ENCODE results near the gene KLHL13. TPM values are rescaled to one million over a fixed set of nuclear protein-coding genes. Genes with fewer than 3 reads are reported as not detected.
A peak's percentile ranks its signal among the peaks of the same experiment; 100 is the strongest.

The KLHL13 gene
- total RNA-seq, 1 experiment from 2014 or later, result 1.6 TPM

- TF ChIP-seq CTCF (IDR thresholded peaks at IDR 0.05; ENCODE audit: unreplicated experiment), result no peak
- no peak for DNase-seq (ENCODE audit: unreplicated experiment)
- no peaks in the 10 kb centered on the region for H3K36me3 Mint-ChIP-seq (ENCODE audit: insufficient read depth, unreplicated experiment)
- POLR2A ChIA-PET, result no interaction called here
- no peak overlapping the region for H3K4me3 Mint-ChIP-seq (ENCODE audit: unreplicated experiment)
- no TSS peak for BruUV-seq (replicated peaks)
- intact Hi-C loops (cut with micrococcal nuclease), result no loop called here
- H3K9me3 Mint-ChIP-seq (ENCODE audit: unreplicated experiment), result no peaks in the 10 kb centered on the region
- no peak overlapping the region for H3K27ac Mint-ChIP-seq (ENCODE audit: low read depth, unreplicated experiment)
- H3K4me1 Mint-ChIP-seq (ENCODE audit: insufficient read depth, unreplicated experiment), result peaks cover 5% of the 10 kb centered on the region
- CTCF ChIA-PET, result no interaction called here
- no peaks in the 10 kb centered on the region for H3K27me3 Mint-ChIP-seq (ENCODE audit: insufficient read depth, unreplicated experiment)
Measured at GRCh38 chrX:118062048-118062789, 54.4 kb downstream of the KLHL13 start.

DNA sequence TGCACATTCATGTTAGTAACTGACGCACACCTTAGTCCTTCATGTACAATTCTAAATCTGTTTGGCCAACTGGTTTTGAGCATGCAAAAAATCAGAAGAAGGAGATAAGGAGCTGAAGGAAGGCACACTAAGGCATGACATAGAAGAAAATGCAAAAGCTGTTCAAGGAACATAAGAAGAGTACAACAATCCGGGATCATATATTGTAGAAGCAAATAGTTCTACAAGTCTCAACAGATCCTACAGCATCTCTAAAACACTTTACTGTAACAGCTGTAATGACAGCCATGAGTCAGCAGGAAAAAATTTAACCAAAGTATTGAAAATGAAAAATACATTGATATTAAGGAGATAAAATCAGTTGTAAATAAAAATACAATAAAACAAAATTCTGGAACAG, 57.7 kb downstream of the KLHL13 start:
- Mint-ChIP-seq H3K27ac (ENCODE audit: low read depth, unreplicated experiment) (no peak overlapping the region), H3K4me3 (ENCODE audit: unreplicated experiment) (no peak overlapping the region), H3K36me3 (ENCODE audit: insufficient read depth, unreplicated experiment) (no peaks in the 10 kb centered on the region), H3K9me3 (ENCODE audit: unreplicated experiment) (no peaks in the 10 kb centered on the region), H3K27me3 (ENCODE audit: insufficient read depth, unreplicated experiment) (no peaks in the 10 kb centered on the region), H3K4me1 (ENCODE audit: insufficient read depth, unreplicated experiment) (peaks cover 5% of the 10 kb centered on the region)
- BruUV-seq (replicated peaks), result no TSS peak
- intact Hi-C loops (cut with micrococcal nuclease), result no loop called here
- POLR2A ChIA-PET, result interaction anchor here (1.3 kb wide), 1 partner anchor 62 kb away, joined by 3 read pairs; no protein-coding TSS in a partner anchor
- no peak for DNase-seq (ENCODE audit: unreplicated experiment)
- TF ChIP-seq CTCF (IDR thresholded peaks at IDR 0.05; ENCODE audit: unreplicated experiment), result no peak
- CTCF ChIA-PET, result interaction anchor here (0.7 to 1.2 kb wide), 2 partner anchors 9 to 1836 kb away, joined by 3 to 7 read pairs; no protein-coding TSS in a partner anchor

GRCh38 chrX:118056870-118057269, 59.7 kb downstream of the KLHL13 start:
- no peaks in the 10 kb centered on the region for H3K27me3 Mint-ChIP-seq (ENCODE audit: insufficient read depth, unreplicated experiment)

GRCh38 chrX:118049713-118050112, 66.9 kb downstream of the KLHL13 start:
- H3K4me3 Mint-ChIP-seq (ENCODE audit: unreplicated experiment), result no peak overlapping the region
- H3K27me3 Mint-ChIP-seq (ENCODE audit: insufficient read depth, unreplicated experiment), result no peaks in the 10 kb centered on the region
- no TSS peak for BruUV-seq (replicated peaks)
- no peak overlapping the region for H3K27ac Mint-ChIP-seq (ENCODE audit: low read depth, unreplicated experiment)
- H3K9me3 Mint-ChIP-seq (ENCODE audit: unreplicated experiment), result peaks cover 7% of the 10 kb centered on the region
- DNase-seq (ENCODE audit: unreplicated experiment), result peak; percentile 47
- H3K36me3 Mint-ChIP-seq (ENCODE audit: insufficient read depth, unreplicated experiment), result no peaks in the 10 kb centered on the region
- TF ChIP-seq CTCF (IDR thresholded peaks at IDR 0.05; ENCODE audit: unreplicated experiment), result no peak
- POLR2A ChIA-PET, result no interaction called here
- CTCF ChIA-PET, result interaction anchor here (0.5 kb wide), 1 partner anchor 759 kb away, joined by 5 read pairs; no protein-coding TSS in a partner anchor
- no peaks in the 10 kb centered on the region for H3K4me1 Mint-ChIP-seq (ENCODE audit: insufficient read depth, unreplicated experiment)
- intact Hi-C loops (cut with micrococcal nuclease), result no loop called here

More at GRCh38 chrX:118056870-118057269, 59.7 kb downstream of the KLHL13 start:
- Mint-ChIP-seq H3K9me3 (ENCODE audit: unreplicated experiment) (no peaks in the 10 kb centered on the region), H3K36me3 (ENCODE audit: insufficient read depth, unreplicated experiment) (no peaks in the 10 kb centered on the region), H3K4me1 (ENCODE audit: insufficient read depth, unreplicated experiment) (peaks cover 5% of the 10 kb centered on the region), H3K27ac (ENCODE audit: low read depth, unreplicated experiment) (no peak overlapping the region), H3K4me3 (ENCODE audit: unreplicated experiment) (no peak overlapping the region)
- no peak for TF ChIP-seq CTCF (IDR thresholded peaks at IDR 0.05; ENCODE audit: unreplicated experiment)
- intact Hi-C loops (cut with micrococcal nuclease), result no loop called here
- CTCF ChIA-PET, result no interaction called here
- no TSS peak for BruUV-seq (replicated peaks)
- POLR2A ChIA-PET, result no interaction called here
- DNase-seq (ENCODE audit: unreplicated experiment), result no peak
